ENCODE data around the gene KCNQ1. TPM values are rescaled to one million over a fixed set of nuclear protein-coding genes. Genes with fewer than 3 reads are reported as not detected.
"Not testable (repeated sequence)": the region's sequence is repeated elsewhere in the genome, so short reads cannot be mapped to it uniquely, and the experiment has no call there.

KCNQ1 gene
- total RNA-seq, 2 experiments from 2014 or later: 4.3 to 9.2 TPM

GRCh38 chr11:2473361-2474058 is 28.7 kb downstream of the KCNQ1 start:
- DNase-seq (no peak), ATAC-seq (no peak)
- CTCF ChIA-PET: interaction anchor here (0.8 kb wide), 1 partner anchor 279 kb away, joined by 3 read pairs; no protein-coding TSS in a partner anchor
- Mint-ChIP-seq H3K27me3 (peaks cover 12% of the 10 kb centered on the region), H3K27ac (no peak overlapping the region), H3K9me3 (ENCODE audit: low read depth) (no peaks in the 10 kb centered on the region), H3K4me1 (peaks cover 5% of the 10 kb centered on the region), H3K36me3 (peaks cover 2% of the 10 kb centered on the region), H3K4me3 (no peak overlapping the region)

- Mint-ChIP-seq H3K4me3 (no peak overlapping the region), H3K27ac (no peak overlapping the region), H3K9me3 (ENCODE audit: low read depth) (no peaks in the 10 kb centered on the region), H3K27me3 (peaks cover 5% of the 10 kb centered on the region), H3K36me3 (peaks cover 2% of the 10 kb centered on the region), H3K4me1 (no peaks in the 10 kb centered on the region)
- CTCF ChIA-PET: interaction anchor here (0.8 to 1.0 kb wide), 2 partner anchors 280 to 418 kb away, joined by 3 read pairs; no protein-coding TSS in a partner anchor
- ATAC-seq (no peak), DNase-seq (peak; percentile 38)
Measured at GRCh38 chr11:2474059-2474901, 29.5 kb downstream of the KCNQ1 start.

GRCh38 chr11:2475136-2475918 is 30.5 kb downstream of the KCNQ1 start:
- CTCF ChIA-PET: interaction anchor here (1.0 kb wide), 1 partner anchor 417 kb away, joined by 3 read pairs; no protein-coding TSS in a partner anchor
- H3K36me3 Mint-ChIP-seq: peaks cover 7% of the 10 kb centered on the region
- no peak overlapping the region for H3K27ac Mint-ChIP-seq
- ATAC-seq: no peak
- H3K4me3 Mint-ChIP-seq: no peak overlapping the region
- peaks cover 3% of the 10 kb centered on the region for H3K9me3 Mint-ChIP-seq (ENCODE audit: low read depth)
- peaks cover 3% of the 10 kb centered on the region for H3K4me1 Mint-ChIP-seq
- H3K27me3 Mint-ChIP-seq: no peaks in the 10 kb centered on the region
- no peak for DNase-seq

- H3K27me3 Mint-ChIP-seq: peaks cover 2% of the 10 kb centered on the region
- no peak overlapping the region for H3K27ac Mint-ChIP-seq
- H3K9me3 Mint-ChIP-seq (ENCODE audit: low read depth): peaks cover 3% of the 10 kb centered on the region
- DNase-seq (no peak), ATAC-seq (no peak)
- H3K4me1 Mint-ChIP-seq: peaks cover 13% of the 10 kb centered on the region
- H3K4me3 Mint-ChIP-seq: no peak overlapping the region
- CTCF ChIA-PET: interaction anchor here (1.4 kb wide), 1 partner anchor 55 kb away, joined by 3 read pairs; no protein-coding TSS in a partner anchor
- peaks cover 7% of the 10 kb centered on the region for H3K36me3 Mint-ChIP-seq
Measured at GRCh38 chr11:2477254-2477653, 32.4 kb downstream of the KCNQ1 start.

- Mint-ChIP-seq H3K4me3 (no peak overlapping the region), H3K27ac (no peak overlapping the region), H3K9me3 (ENCODE audit: low read depth) (peaks cover 3% of the 10 kb centered on the region), H3K27me3 (peaks cover 2% of the 10 kb centered on the region), H3K4me1 (peaks cover 13% of the 10 kb centered on the region), H3K36me3 (peaks cover 7% of the 10 kb centered on the region)
- CTCF ChIA-PET: interaction anchor here (1.4 kb wide), 1 partner anchor 55 kb away, joined by 3 read pairs; no protein-coding TSS in a partner anchor
- ATAC-seq (no peak), DNase-seq (no peak)
Measured at GRCh38 chr11:2477936-2478335, 33.1 kb downstream of the KCNQ1 start.

GRCh38 chr11:2480067-2480873 is 35.5 kb downstream of the KCNQ1 start:
- H3K9me3 Mint-ChIP-seq (ENCODE audit: low read depth); H3K27me3 Mint-ChIP-seq; DNase-seq; H3K4me3 Mint-ChIP-seq; H3K36me3 Mint-ChIP-seq; H3K27ac Mint-ChIP-seq; ATAC-seq: not testable (repeated sequence)
- CTCF ChIA-PET: interaction anchor here (0.9 kb wide), 1 partner anchor 176 kb away, joined by 3 read pairs; no protein-coding TSS in a partner anchor
- H3K4me1 Mint-ChIP-seq: peaks cover 13% of the 10 kb centered on the region

- peaks cover 13% of the 10 kb centered on the region for H3K4me1 Mint-ChIP-seq
- H3K4me3 Mint-ChIP-seq: no peak overlapping the region
- ATAC-seq (peak; percentile 12), DNase-seq (no peak)
- CTCF ChIA-PET: interaction anchor here (0.9 kb wide), 1 partner anchor 176 kb away, joined by 3 read pairs; no protein-coding TSS in a partner anchor
- H3K36me3 Mint-ChIP-seq: peaks cover 10% of the 10 kb centered on the region
- H3K27ac Mint-ChIP-seq: no peak overlapping the region
- peaks cover 3% of the 10 kb centered on the region for H3K9me3 Mint-ChIP-seq (ENCODE audit: low read depth)
- H3K27me3 Mint-ChIP-seq: peaks cover 5% of the 10 kb centered on the region
Measured at GRCh38 chr11:2480874-2481220, 36.0 kb downstream of the KCNQ1 start.

GRCh38 chr11:2481253-2481652 is 36.4 kb downstream of the KCNQ1 start:
- H3K4me3 Mint-ChIP-seq: no peak overlapping the region
- CTCF ChIA-PET: interaction anchor here (0.9 kb wide), 1 partner anchor 177 kb away, joined by 3 read pairs; no protein-coding TSS in a partner anchor
- H3K36me3 Mint-ChIP-seq: peaks cover 10% of the 10 kb centered on the region
- no peak overlapping the region for H3K27ac Mint-ChIP-seq
- peaks cover 3% of the 10 kb centered on the region for H3K9me3 Mint-ChIP-seq (ENCODE audit: low read depth)
- peaks cover 5% of the 10 kb centered on the region for H3K27me3 Mint-ChIP-seq
- H3K4me1 Mint-ChIP-seq: peaks cover 13% of the 10 kb centered on the region
- DNase-seq (no peak), ATAC-seq (no peak)

- ATAC-seq (no peak), DNase-seq (no peak)
- peaks cover 7% of the 10 kb centered on the region for H3K27me3 Mint-ChIP-seq
- no peak overlapping the region for H3K4me3 Mint-ChIP-seq
- peaks cover 10% of the 10 kb centered on the region for H3K36me3 Mint-ChIP-seq
- no peak overlapping the region for H3K27ac Mint-ChIP-seq
- peaks cover 13% of the 10 kb centered on the region for H3K4me1 Mint-ChIP-seq
- CTCF ChIA-PET: no interaction called here
- peaks cover 3% of the 10 kb centered on the region for H3K9me3 Mint-ChIP-seq (ENCODE audit: low read depth)
Measured at GRCh38 chr11:2482204-2482603, 37.4 kb downstream of the KCNQ1 start.

- no peak for ATAC-seq
- Mint-ChIP-seq H3K4me3 (no peak overlapping the region), H3K4me1 (peaks cover 13% of the 10 kb centered on the region), H3K36me3 (peaks cover 12% of the 10 kb centered on the region), H3K9me3 (ENCODE audit: low read depth) (peaks cover 3% of the 10 kb centered on the region), H3K27me3 (peaks cover 8% of the 10 kb centered on the region), H3K27ac (no peak overlapping the region)
- DNase-seq: no peak
- CTCF ChIA-PET: interaction anchor here (1.0 kb wide), 1 partner anchor 50 kb away, joined by 3 read pairs; no protein-coding TSS in a partner anchor
Measured at GRCh38 chr11:2482745-2483144, 37.9 kb downstream of the KCNQ1 start.

- Mint-ChIP-seq H3K27me3 (peaks cover 11% of the 10 kb centered on the region), H3K36me3 (peaks cover 14% of the 10 kb centered on the region), H3K4me3 (no peak overlapping the region), H3K27ac (no peak overlapping the region), H3K4me1 (peaks cover 13% of the 10 kb centered on the region), H3K9me3 (ENCODE audit: low read depth) (peaks cover 9% of the 10 kb centered on the region)
- DNase-seq (no peak), ATAC-seq (no peak)
- CTCF ChIA-PET: interaction anchor here (1.0 kb wide), 2 partner anchors 49 to 447 kb away, joined by 3 read pairs; no protein-coding TSS in a partner anchor
Measured at GRCh38 chr11:2483426-2483825, 38.6 kb downstream of the KCNQ1 start.

GRCh38 chr11:2484576-2485125 is 39.8 kb downstream of the KCNQ1 start:
- CTCF ChIA-PET: interaction anchor here (1.0 kb wide), 1 partner anchor 445 kb away, joined by 3 read pairs; no protein-coding TSS in a partner anchor
- ATAC-seq (no peak), DNase-seq (no peak)
- peaks cover 12% of the 10 kb centered on the region for H3K9me3 Mint-ChIP-seq (ENCODE audit: low read depth)
- no peak overlapping the region for H3K27ac Mint-ChIP-seq
- no peak overlapping the region for H3K4me3 Mint-ChIP-seq
- peaks cover 18% of the 10 kb centered on the region for H3K27me3 Mint-ChIP-seq
- H3K4me1 Mint-ChIP-seq: peaks cover 13% of the 10 kb centered on the region
- H3K36me3 Mint-ChIP-seq: peaks cover 17% of the 10 kb centered on the region
